ENCODE measurements around the gene PPIP5K1.

DNA sequence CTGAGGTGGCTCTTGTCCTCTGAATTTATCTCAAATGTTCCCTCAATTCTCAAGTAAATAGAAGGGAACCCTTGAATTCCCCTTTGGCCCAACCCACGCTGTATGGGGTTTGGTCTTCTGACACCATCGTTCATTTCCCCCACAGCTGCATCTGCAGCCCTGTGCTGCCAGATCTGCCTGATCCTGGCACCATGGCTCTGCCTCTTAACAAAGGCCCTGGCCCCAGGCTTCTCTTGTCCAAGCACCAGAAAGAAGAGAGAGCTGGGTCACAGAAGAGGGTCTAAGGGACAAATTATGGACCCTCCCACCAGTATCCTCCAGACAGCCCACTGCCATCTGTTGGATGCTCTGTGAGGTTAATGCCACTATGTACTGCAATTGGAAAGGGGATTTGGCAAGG is 70.8 kb downstream of the PPIP5K1 start:
- no peak for TF ChIP-seq SIN3A (IDR thresholded peaks at IDR 0.05; ENCODE audit: borderline replicate concordance, insufficient read depth, low read length)
- TF ChIP-seq REST (IDR thresholded peaks at IDR 0.05; ENCODE audit: insufficient read depth in 1 of 2, low read depth in 2 of 2, low read length in 2 of 2), result no peak
- no peak for TF ChIP-seq POLR2AphosphoS5 (IDR thresholded peaks at IDR 0.05; ENCODE audit: low read depth, low read length)
- TF ChIP-seq TAF1 (IDR thresholded peaks at IDR 0.05; ENCODE audit: borderline replicate concordance, insufficient read depth, low read length), result no peak
- no peak for TF ChIP-seq FOXP2 (optimal IDR thresholded peaks at IDR 0.05; ENCODE audit: borderline replicate concordance, extremely low read depth, extremely low read length, insufficient read depth)

All from PFSK-1 (cell line).